Neural cell (in vitro differentiated cells): ENCODE data around the gene RPL39L. TPM values are rescaled to one million over a fixed set of nuclear protein-coding genes. Genes with fewer than 3 reads are reported as not detected.
"Not testable (repeated sequence)": the region's sequence is repeated elsewhere in the genome, so short reads cannot be mapped to it uniquely, and the experiment has no call there.

Experiments
- H2AFZ ChIP-seq: fragments of 200-600, 300-800 bp; sonication (generic), shearing (Covaris generic); 2 replicates; pipeline ENCODE4 v1.6.0; 2014; ENCODE audit warnings: low read depth, mild to moderate bottlenecking, antibody characterized with exemption, low read length, moderate library complexity
- H3F3A ChIP-seq: fragments of 200-600 bp; shearing (Covaris generic); 2 replicates; pipeline ENCODE4 v1.6.1; 2016; ENCODE audit warnings: mild to moderate bottlenecking, moderate library complexity, mixed read lengths, antibody characterized with exemption, low read length; ENCODE audit not compliant: insufficient read depth, poor library complexity, severe bottlenecking
- H3K27ac ChIP-seq: fragments of 200-600, 300-800 bp; sonication (generic), shearing (Covaris generic); 2 replicates; pipeline ENCODE4 v1.5.1; 2014; ENCODE audit warnings: mild to moderate bottlenecking, low read length, moderate library complexity
- H3K27me3 ChIP-seq: fragments of 300-800, 200-600 bp; sonication (generic), shearing (Covaris generic); 2 replicates; pipeline ENCODE4 v1.6.0; 2014; ENCODE audit warnings: mild to moderate bottlenecking, low read depth, low read length, moderate library complexity; ENCODE audit not compliant: insufficient read depth
- H3K36me3 ChIP-seq: fragments of 300-800, 200-600 bp; sonication (generic), shearing (Covaris generic); 2 replicates; pipeline ENCODE4 v1.5.1; 2014; ENCODE audit warnings: mild to moderate bottlenecking, antibody characterized with exemption, low read length, moderate library complexity; ENCODE audit not compliant: insufficient read depth
- H3K4me2 ChIP-seq: fragments of 300-800, 200-600 bp; sonication (generic), shearing (Covaris generic); 2 replicates; pipeline ENCODE4 v1.6.0; 2014; ENCODE audit warnings: mild to moderate bottlenecking, low read length
- H3K4me3 ChIP-seq: fragments of 300-800, 200-600 bp; sonication (generic), shearing (Covaris generic); 2 replicates; pipeline ENCODE4 v1.5.1; 2014; ENCODE audit warnings: mild to moderate bottlenecking, low read length, moderate library complexity
- H3K79me2 ChIP-seq: fragments of 200-600 bp; shearing (Covaris generic); replicated peaks from 2 replicates; pipeline ENCODE4 v1.6.0; 2014; ENCODE audit warnings: mild to moderate bottlenecking, low read length, moderate library complexity; ENCODE audit not compliant: insufficient read depth
- H3K9ac ChIP-seq: fragments of 300-800, 200-600 bp; sonication (generic), shearing (Covaris generic); 2 replicates; pipeline ENCODE4 v1.6.1; 2016; ENCODE audit warnings: mild to moderate bottlenecking, low read length, mixed read lengths
- H3K9me2 ChIP-seq: fragments of 200-600 bp; shearing (Covaris generic); 2 replicates; pipeline ENCODE4 v1.6.1; 2016; ENCODE audit warnings: mild to moderate bottlenecking, low read length, mixed read lengths; ENCODE audit not compliant: insufficient read depth
- H3K9me3 ChIP-seq: fragments of 200-600, 300-800 bp; sonication (generic), shearing (Covaris generic); 2 replicates; pipeline ENCODE4 v1.6.1; 2016; ENCODE audit warnings: mild to moderate bottlenecking, mixed run types, low read length, moderate library complexity, mixed read lengths
- H4K20me1 ChIP-seq: fragments of 200-600 bp; shearing (Covaris generic); 2 replicates; pipeline ENCODE4 v1.6.1; 2016; ENCODE audit warnings: mild to moderate bottlenecking, mixed run types; ENCODE audit not compliant: insufficient read depth
- CTCF ChIP-seq: fragments of 450-650 bp; IDR thresholded peaks from 2 replicates; pipeline ENCODE4 v1.5.1; 2014; ENCODE audit warnings: antibody characterized with exemption, mild to moderate bottlenecking, moderate library complexity; ENCODE audit not compliant: poor library complexity, severe bottlenecking
- EP300 ChIP-seq: fragments of 450-650 bp; conservative IDR thresholded peaks from 2 replicates; pipeline ENCODE4 v1.6.1; 2014; ENCODE audit warnings: antibody characterized with exemption, mild to moderate bottlenecking, moderate library complexity; ENCODE audit not compliant: poor library complexity, severe bottlenecking
- MXI1 ChIP-seq: fragments of 450-650 bp; conservative IDR thresholded peaks from 2 replicates; pipeline ENCODE4 v1.6.1; 2014; ENCODE audit warnings: antibody characterized with exemption, mild to moderate bottlenecking; ENCODE audit not compliant: poor library complexity, severe bottlenecking
- POLR2AphosphoS5 ChIP-seq: IDR thresholded peaks from 2 replicates; pipeline ENCODE4 v1.6.1; 2012
- RAD21 ChIP-seq: fragments of 450-650 bp; conservative IDR thresholded peaks from 2 replicates; pipeline ENCODE4 v1.6.1; 2014; ENCODE audit warnings: antibody characterized with exemption, mild to moderate bottlenecking, moderate library complexity
- SMC3 ChIP-seq: fragments of 450-650 bp; conservative IDR thresholded peaks from 2 replicates; pipeline ENCODE4 v1.6.1; 2014; ENCODE audit warnings: antibody characterized with exemption, mild to moderate bottlenecking, moderate library complexity; ENCODE audit not compliant: poor library complexity
- TAF1 ChIP-seq: IDR thresholded peaks from 2 replicates; pipeline ENCODE4 v1.6.1; 2012; ENCODE audit warnings: low read depth
- polyA plus RNA-seq: library from polyadenylated mRNA; depleted of rRNA; stranded (reverse); fragments of >200 nt; gene quantifications from 2 replicates; pipeline ENCODE4 v1.2.3, GENCODE V29; 2014
- TF ChIP-seq, protein P1 (sequence below): IDR thresholded peaks from 2 replicates; pipeline ENCODE4 v1.6.1; 2012; ENCODE audit warnings: borderline replicate concordance

Gene RPL39L
- polyA plus RNA-seq, 1 donor from 2014 or later, result 19.9 TPM

DNA sequence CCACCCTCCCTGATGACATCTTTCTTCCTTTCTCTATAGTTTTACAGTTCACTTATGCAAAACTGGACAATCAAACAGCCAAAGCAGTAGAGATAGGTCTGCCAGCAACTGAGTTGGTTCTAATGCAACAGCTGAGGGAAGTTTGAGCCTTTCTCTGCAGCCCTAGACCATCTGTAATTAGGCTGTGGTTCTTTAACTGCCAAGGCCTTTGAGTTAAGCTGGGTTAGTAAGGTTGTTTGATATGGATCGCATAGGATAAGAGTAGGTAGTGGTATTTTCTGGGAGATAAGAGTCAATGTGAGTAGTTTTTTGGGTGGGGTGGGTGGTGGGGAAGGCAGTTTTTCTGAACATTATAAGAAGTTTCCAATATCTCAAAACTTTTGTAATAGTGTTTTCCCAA, 3.0 kb downstream of the RPL39L start:
- no peak overlapping the region for H3K27ac ChIP-seq
- no peaks in the 10 kb centered on the region for H3K27me3 ChIP-seq
- TF ChIP-seq TAF1 (no peak), CTCF (no peak), SMC3 (no peak), POLR2AphosphoS5 (no peak), MXI1 (no peak), RAD21 (no peak), EP300 (no peak)
- TF ChIP-seq, protein P1, sequence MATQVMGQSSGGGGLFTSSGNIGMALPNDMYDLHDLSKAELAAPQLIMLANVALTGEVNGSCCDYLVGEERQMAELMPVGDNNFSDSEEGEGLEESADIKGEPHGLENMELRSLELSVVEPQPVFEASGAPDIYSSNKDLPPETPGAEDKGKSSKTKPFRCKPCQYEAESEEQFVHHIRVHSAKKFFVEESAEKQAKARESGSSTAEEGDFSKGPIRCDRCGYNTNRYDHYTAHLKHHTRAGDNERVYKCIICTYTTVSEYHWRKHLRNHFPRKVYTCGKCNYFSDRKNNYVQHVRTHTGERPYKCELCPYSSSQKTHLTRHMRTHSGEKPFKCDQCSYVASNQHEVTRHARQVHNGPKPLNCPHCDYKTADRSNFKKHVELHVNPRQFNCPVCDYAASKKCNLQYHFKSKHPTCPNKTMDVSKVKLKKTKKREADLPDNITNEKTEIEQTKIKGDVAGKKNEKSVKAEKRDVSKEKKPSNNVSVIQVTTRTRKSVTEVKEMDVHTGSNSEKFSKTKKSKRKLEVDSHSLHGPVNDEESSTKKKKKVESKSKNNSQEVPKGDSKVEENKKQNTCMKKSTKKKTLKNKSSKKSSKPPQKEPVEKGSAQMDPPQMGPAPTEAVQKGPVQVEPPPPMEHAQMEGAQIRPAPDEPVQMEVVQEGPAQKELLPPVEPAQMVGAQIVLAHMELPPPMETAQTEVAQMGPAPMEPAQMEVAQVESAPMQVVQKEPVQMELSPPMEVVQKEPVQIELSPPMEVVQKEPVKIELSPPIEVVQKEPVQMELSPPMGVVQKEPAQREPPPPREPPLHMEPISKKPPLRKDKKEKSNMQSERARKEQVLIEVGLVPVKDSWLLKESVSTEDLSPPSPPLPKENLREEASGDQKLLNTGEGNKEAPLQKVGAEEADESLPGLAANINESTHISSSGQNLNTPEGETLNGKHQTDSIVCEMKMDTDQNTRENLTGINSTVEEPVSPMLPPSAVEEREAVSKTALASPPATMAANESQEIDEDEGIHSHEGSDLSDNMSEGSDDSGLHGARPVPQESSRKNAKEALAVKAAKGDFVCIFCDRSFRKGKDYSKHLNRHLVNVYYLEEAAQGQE, result no peak
- H3K36me3 ChIP-seq, result no peaks in the 10 kb centered on the region
- H3K4me2 ChIP-seq, result no peak overlapping the region
- H3K9me2 ChIP-seq, result no peaks in the 10 kb centered on the region
- H3K4me3 ChIP-seq, result no peak overlapping the region
- no peaks in the 10 kb centered on the region for H3F3A ChIP-seq
- H4K20me1 ChIP-seq, result no peaks in the 10 kb centered on the region
- H2AFZ ChIP-seq, result no peak overlapping the region
- H3K9ac ChIP-seq, result no peak overlapping the region
- H3K9me3 ChIP-seq, result no peaks in the 10 kb centered on the region
- H3K79me2 ChIP-seq, result no peaks in the 10 kb centered on the region

DNA sequence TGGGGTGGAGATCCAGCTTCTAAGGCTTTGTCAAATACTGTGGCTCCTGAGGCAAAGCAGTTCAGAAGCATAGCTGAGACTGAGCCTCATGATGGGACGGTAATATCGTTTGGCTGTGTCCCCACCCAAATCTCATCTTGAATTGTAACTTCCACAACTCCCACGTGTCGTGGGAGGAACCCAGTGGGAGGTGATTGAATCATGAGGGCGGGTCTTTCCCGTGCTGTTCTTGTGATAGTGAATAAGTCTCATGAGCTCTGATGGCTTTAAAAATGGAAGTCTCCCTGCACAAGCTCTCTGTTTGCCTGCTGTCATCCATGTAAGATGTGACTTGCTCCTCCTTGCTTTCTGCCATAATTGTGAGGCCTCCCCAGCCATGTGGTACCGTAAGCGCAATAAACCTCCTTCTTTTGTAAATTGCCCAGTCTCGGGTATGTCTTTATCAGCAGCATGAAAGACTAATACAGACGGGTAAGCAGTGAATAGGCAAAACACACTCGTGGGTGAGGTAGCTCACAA, 4.1 kb downstream of the RPL39L start:
- H3K79me2 ChIP-seq, H3K4me3 ChIP-seq, H3K36me3 ChIP-seq, H3K9me2 ChIP-seq, H3K4me2 ChIP-seq, H2AFZ ChIP-seq, H4K20me1 ChIP-seq, H3K9ac ChIP-seq, H3K9me3 ChIP-seq, H3K27me3 ChIP-seq, H3K27ac ChIP-seq, H3F3A ChIP-seq: not testable (repeated sequence)

GRCh38 chr3:187133181-187133580, 6.1 kb downstream of the RPL39L start:
- H3F3A ChIP-seq, H3K79me2 ChIP-seq: not testable (repeated sequence)

More at GRCh38 chr3:187133181-187133580, 6.1 kb downstream of the RPL39L start:
- not testable (repeated sequence) for H3K9me3 ChIP-seq, H4K20me1 ChIP-seq, H3K36me3 ChIP-seq, H3K4me3 ChIP-seq, H3K9ac ChIP-seq, H3K27me3 ChIP-seq, H2AFZ ChIP-seq, H3K9me2 ChIP-seq, H3K27ac ChIP-seq, H3K4me2 ChIP-seq
